ENCODE measurements around the gene NBEAL2. TPM values are rescaled to one million over a fixed set of nuclear protein-coding genes. Genes with fewer than 3 reads are reported as not detected.

The NBEAL2 gene
- total RNA-seq, 2 experiments from 2014 or later, result 164 to 262 TPM

DNA sequence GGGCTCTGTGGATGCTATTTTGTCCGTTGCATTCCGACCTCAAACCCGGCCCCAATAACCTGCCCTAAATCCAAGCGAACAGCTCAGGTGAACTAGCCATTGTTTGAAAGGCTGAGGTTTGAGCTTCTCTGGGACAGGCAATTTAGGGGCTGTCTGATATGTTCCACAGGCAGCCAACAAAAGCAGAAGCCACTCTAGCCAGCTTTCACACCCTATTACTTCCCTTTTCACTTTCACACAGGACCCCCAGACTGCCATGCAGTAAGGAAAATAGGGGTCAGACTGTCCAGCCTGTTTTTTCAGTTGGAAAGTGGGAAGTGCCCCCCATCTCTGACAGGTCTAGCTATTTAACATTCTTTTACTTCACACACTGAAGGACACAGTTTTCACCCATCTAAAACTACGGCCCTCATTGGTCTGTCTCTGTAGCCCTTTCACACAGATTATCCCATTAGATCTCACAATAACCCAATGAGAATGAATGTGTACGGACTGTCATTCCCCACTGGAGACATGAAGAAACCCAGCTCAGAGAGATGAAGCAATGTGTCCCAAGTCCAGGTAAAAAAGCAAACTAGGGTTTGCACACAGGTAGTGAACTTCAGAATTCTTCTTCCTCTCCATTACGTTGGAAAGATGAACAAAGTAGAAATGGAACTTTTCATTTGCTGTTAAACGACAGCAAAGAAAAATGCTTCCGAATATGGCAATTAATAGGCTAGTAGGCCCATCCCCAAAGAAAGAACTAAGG is 4.9 kb upstream of the NBEAL2 start:
- Mint-ChIP-seq H3K27me3 (no peaks in the 10 kb centered on the region), H3K36me3 (peaks cover 40% of the 10 kb centered on the region), H3K27ac (peak overlapping the region; percentile 71), H3K9me3 (ENCODE audit: low read depth) (no peaks in the 10 kb centered on the region), H3K4me3 (peak overlapping the region; percentile 98), H3K4me1 (peaks cover 74% of the 10 kb centered on the region)
- no peak for DNase-seq
- CTCF ChIA-PET, result interaction anchor here (1.1 kb wide), 1 partner anchor 11 kb away, joined by 3 read pairs; no protein-coding TSS in a partner anchor
- ATAC-seq, result no peak

DNA sequence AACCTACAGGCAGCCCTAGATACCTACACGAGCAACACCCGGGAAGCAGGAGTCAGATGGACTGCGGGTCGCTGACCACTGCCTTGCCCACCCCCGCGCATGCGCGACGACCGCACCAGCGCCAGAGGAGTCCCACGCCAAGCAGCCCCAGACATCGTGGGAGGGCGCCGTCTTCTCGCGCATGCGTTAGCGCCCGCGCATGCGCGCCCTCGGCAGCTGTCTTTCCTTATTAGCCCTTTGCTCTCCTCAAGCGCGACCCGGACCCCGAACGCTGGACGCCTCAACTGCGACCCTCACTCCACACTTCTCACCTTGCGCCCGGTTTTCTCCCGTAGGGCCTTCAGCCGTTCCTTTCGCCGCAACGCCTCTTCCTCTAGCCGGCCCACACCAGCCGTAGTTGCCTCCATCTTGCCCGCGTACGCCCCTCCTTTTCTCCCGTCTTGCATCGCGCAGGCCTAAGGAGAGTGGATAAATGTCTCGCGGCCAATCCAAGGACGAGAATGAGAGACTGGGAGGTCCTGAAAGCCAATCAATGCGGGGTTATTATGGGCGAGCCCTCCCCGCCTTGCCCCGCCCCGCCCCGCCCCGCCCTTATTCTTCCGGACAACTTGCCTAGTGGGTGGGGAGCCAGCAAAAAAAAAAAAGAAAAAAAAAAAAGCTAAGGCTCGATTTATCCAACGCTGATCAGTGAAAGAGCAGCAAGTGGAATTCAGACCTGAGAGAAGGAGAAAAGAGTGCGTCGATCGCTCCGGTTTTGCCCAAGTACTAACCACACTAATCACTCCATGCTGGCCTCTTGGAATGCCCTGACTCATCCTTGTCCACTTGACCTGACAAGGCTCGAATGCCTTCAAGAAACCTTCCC is 2.9 kb upstream of the NBEAL2 start, which contains the start of gene CCDC12:
Gene CCDC12 (minus strand): TSS at position 420 of the 865 bp plus-strand sequence. CDS start 13 bp downstream, at position 407.
- peaks cover 64% of the 10 kb centered on the region for H3K4me1 Mint-ChIP-seq
- peak within 1 kb of the TSS; percentile 98 for H3K4me3 Mint-ChIP-seq
- no peaks in the 10 kb centered on the region for H3K27me3 Mint-ChIP-seq
- H3K9me3 Mint-ChIP-seq (ENCODE audit: low read depth), result no peaks in the 10 kb centered on the region
- ATAC-seq (peak; percentile 84), DNase-seq (peak; percentile 98)
- H3K36me3 Mint-ChIP-seq, result peaks cover 27% of the 10 kb centered on the region
- peak within 1 kb of the TSS; percentile 96 for H3K27ac Mint-ChIP-seq
- CTCF ChIA-PET, result interaction anchor here (0.7 to 2.3 kb wide), 6 partner anchors 10 to 49 kb away, joined by 3 to 11 read pairs (median 4); no protein-coding TSS in a partner anchor

DNA sequence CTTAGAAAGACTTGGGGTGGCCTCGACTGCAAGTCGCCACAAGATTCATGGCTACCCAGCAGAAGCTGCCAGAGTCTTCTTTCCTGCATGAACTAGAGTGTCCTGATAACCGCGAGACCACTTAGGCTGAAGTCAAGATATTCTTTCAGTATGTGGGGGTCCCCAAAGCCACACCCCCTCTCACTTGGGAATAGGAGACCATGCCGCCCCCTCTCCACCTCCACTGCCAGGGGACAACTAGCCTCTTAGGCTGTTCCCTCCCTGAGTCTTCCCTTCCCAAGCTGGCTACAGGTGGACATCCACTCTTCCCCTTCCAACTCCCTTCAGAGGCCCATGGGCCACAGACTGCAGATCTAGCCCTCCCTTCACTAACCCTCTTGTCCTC is 1.7 kb upstream of the NBEAL2 start:
- ATAC-seq, result no peak
- peaks cover 61% of the 10 kb centered on the region for H3K4me1 Mint-ChIP-seq
- CTCF ChIA-PET, result interaction anchor here (2.3 kb wide), 1 partner anchor 12 kb away, joined by 5 read pairs; no protein-coding TSS in a partner anchor

DNA sequence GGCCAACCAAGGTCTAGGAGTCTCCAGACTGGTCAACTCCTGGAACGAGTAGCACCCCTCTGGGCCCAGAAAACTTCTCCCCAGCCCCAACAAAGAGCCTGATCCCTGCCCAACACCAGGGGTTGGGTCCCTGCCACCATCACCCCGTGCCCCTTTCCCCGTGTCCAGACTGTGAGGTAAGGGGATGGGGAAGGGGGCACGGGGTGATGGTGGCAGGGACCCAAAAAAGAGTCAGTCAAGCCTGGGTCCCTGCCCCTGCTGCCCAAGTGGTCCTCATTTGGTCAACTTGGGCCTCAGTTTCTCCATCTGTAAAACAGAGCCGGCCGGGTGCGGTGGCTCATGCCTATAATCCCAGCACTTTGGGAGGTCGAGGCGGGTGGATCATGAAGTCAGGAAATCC is 1.1 kb upstream of the NBEAL2 start:
- no peaks in the 10 kb centered on the region for H3K27me3 Mint-ChIP-seq
- H3K4me3 Mint-ChIP-seq, result peak overlapping the region; percentile 98
- CTCF ChIA-PET, result interaction anchor here (1.0 to 2.7 kb wide), 4 partner anchors 9 to 112 kb away, joined by 3 to 8 read pairs (median 5); no protein-coding TSS in a partner anchor
- peak overlapping the region; percentile 92 for H3K27ac Mint-ChIP-seq
- ATAC-seq (no peak), DNase-seq (no peak)
- no peaks in the 10 kb centered on the region for H3K9me3 Mint-ChIP-seq (ENCODE audit: low read depth)
- H3K36me3 Mint-ChIP-seq, result peaks cover 17% of the 10 kb centered on the region
- peaks cover 61% of the 10 kb centered on the region for H3K4me1 Mint-ChIP-seq

More for the DNA sequence above, 1.7 kb upstream of the NBEAL2 start:
- Mint-ChIP-seq H3K36me3 (peaks cover 18% of the 10 kb centered on the region), H3K27me3 (no peaks in the 10 kb centered on the region), H3K27ac (peak overlapping the region; percentile 64), H3K9me3 (ENCODE audit: low read depth) (no peaks in the 10 kb centered on the region), H3K4me3 (peak overlapping the region; percentile 98)
- DNase-seq, result no peak

DNA sequence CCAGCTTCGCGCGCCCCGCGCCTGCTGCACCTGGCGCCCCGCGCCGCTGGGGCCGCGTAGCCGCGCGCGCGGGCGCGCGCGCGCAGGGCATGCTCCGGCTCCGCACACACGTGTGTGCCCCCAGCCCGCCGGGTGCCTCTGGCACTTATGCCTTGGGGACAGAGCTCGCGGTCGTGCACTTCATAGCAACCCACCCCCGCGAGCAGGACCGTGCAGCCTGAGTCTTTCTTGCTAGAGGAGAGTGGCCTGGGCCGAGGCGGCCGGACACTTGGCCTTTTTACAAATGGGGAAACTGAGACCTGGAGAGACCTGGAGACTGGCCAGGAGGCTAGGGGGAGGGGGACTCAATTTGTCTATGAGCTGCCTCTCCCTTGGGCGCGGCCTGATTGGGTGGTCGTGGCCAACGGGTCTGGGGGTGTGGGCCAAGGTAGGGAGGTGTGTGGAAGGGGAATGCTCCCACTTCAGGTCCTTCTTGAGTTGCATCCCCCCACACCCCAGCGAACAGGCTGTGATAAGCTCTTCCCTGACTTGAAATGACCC is 562 bp downstream of the NBEAL2 start:
- peak overlapping the region; percentile 85 for H3K4me3 Mint-ChIP-seq
- no peaks in the 10 kb centered on the region for H3K27me3 Mint-ChIP-seq
- no peak for ATAC-seq
- H3K27ac Mint-ChIP-seq, result peak overlapping the region; percentile 80
- peaks cover 60% of the 10 kb centered on the region for H3K4me1 Mint-ChIP-seq
- DNase-seq, result no peak
- CTCF ChIA-PET, result interaction anchor here (0.6 to 2.7 kb wide), 12 partner anchors 9 to 79 kb away, joined by 3 to 11 read pairs (median 4); no protein-coding TSS in a partner anchor
- peaks cover 8% of the 10 kb centered on the region for H3K36me3 Mint-ChIP-seq
- H3K9me3 Mint-ChIP-seq (ENCODE audit: low read depth), result no peaks in the 10 kb centered on the region

DNA sequence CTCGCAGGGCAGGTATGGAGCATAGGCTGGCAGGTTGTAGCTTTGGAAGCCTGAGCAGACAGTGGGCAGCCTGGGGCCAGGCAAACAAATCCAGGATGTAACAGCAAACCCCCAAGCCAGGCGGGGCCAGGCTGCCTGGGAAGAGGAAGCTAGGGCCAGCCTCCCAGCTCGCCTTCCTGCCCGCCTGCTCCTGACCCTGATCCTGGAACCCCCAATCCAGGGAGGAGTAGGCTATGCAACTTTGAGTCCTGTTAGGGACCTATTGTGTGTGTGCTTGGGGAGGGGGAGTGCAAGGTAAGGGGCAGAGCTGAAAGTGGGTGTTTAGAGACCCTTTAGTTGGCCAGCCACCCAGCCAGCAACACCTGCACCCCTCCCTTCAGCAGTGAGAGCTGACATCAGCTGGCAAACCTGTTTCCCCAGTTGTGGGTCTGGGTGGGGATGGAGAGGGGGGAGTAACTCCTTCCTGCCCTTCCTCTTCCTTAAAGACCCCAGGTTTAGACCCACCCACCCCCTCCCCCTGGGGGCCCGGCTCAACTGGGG is 2.5 kb downstream of the NBEAL2 start:
- Mint-ChIP-seq H3K4me1 (peaks cover 68% of the 10 kb centered on the region), H3K9me3 (ENCODE audit: low read depth) (no peaks in the 10 kb centered on the region), H3K27me3 (no peaks in the 10 kb centered on the region), H3K4me3 (peak overlapping the region; percentile 37), H3K36me3 (peaks cover 2% of the 10 kb centered on the region), H3K27ac (peak overlapping the region; percentile 66)
- DNase-seq (no peak), ATAC-seq (no peak)
- CTCF ChIA-PET, result interaction anchor here (0.9 to 1.3 kb wide), 4 partner anchors 16 to 70 kb away, joined by 3 to 4 read pairs (median 3); no protein-coding TSS in a partner anchor

DNA sequence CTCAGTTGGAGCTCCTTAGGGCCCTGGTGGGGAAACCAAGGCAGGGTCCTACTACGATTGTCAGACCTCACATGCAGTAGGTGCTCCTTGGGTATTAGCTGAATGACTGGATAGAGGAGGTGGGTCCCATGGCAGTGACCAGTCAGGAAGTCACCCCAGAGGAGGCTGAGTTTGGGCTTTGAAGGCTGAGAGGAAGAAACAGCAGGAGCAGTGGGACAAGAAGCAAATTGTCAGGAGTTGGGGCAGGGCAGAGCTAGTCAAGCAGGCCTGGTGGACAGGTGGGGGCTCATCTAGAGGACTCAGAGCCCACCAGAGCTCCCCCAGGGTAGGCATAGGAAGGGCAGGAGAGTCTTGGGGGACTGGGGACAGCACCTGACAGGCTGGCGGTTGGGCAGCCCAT is 3.1 kb downstream of the NBEAL2 start:
- H3K36me3 Mint-ChIP-seq, result peaks cover 2% of the 10 kb centered on the region
- DNase-seq (no peak), ATAC-seq (no peak)
- H3K9me3 Mint-ChIP-seq (ENCODE audit: low read depth), result no peaks in the 10 kb centered on the region
- no peaks in the 10 kb centered on the region for H3K27me3 Mint-ChIP-seq
- H3K27ac Mint-ChIP-seq, result peak overlapping the region; percentile 56
- H3K4me1 Mint-ChIP-seq, result peaks cover 68% of the 10 kb centered on the region
- CTCF ChIA-PET, result interaction anchor here (0.9 to 1.0 kb wide), 2 partner anchors 60 to 69 kb away, joined by 3 to 4 read pairs; no protein-coding TSS in a partner anchor
- no peak overlapping the region for H3K4me3 Mint-ChIP-seq

DNA sequence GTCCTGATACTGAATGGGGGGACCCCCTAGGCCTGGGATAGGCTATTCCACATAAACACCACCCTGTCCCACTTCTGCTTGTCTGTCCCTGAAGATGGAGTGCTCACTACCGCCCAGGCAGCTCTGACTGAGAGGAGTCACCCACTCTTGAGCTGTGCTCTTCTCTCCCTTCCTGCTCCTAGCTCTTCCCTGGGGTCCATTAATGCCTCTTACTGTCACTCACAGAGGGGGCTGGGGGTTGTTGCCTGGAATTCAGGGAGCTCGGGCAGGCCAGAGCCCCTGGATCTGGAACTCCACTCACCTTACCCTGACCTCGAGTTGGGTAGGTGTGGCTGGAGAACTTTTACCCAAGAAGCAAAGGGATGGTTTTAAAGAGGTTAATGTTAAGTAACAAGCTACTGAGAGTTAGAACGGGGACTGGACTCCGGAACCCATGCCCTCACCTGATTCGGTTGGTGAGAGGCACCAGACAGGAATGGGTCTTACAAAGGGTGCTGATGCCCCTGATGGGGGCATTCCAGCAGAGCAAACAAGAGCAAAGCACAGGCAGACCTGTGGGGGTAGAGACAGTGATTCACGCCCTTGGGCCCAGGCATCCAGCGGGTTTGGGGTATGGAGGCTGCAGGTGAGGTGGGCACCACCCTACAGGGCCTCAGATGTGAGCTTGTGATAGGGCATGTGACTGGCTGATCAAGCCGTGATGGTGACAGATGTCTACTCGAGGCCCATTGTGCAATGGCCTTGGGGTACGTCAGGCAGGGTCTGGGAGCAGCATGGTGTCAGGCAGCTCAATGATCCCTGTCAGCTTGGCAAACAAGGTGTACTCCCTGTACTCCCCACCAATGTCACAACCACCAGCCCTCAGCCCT is 5.4 kb downstream of the NBEAL2 start:
- DNase-seq (no peak), ATAC-seq (no peak)
- Mint-ChIP-seq H3K9me3 (ENCODE audit: low read depth) (no peaks in the 10 kb centered on the region), H3K4me1 (peaks cover 79% of the 10 kb centered on the region), H3K4me3 (no peak overlapping the region), H3K36me3 (peaks cover 10% of the 10 kb centered on the region), H3K27me3 (no peaks in the 10 kb centered on the region), H3K27ac (peak overlapping the region; percentile 80)
- CTCF ChIA-PET, result no interaction called here

DNA sequence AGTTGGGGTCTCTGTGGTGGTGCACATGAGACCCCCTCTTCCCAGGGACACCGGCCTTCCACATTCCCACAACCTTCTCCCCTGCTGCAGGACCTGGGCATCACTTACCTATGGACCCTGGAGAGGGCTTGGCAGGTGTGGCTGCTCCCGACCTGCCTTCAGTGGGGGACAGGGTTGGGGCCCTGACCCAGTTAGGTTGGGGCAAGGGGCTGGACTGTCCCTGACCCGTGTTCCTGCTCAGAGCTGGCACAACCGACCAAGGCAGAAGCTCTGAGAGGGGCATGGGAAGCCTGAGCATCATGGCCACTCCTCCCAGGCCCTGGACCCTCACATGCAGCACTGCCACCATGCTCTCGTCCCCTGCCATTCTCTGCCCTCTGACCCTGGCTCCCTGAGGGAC is 6.1 kb downstream of the NBEAL2 start:
- H3K4me1 Mint-ChIP-seq, result peaks cover 83% of the 10 kb centered on the region
- DNase-seq (no peak), ATAC-seq (no peak)
- H3K27me3 Mint-ChIP-seq, result no peaks in the 10 kb centered on the region
- H3K27ac Mint-ChIP-seq, result peak overlapping the region; percentile 80
- peaks cover 17% of the 10 kb centered on the region for H3K36me3 Mint-ChIP-seq
- no peaks in the 10 kb centered on the region for H3K9me3 Mint-ChIP-seq (ENCODE audit: low read depth)
- CTCF ChIA-PET, result interaction anchor here (0.9 kb wide), 1 partner anchor 12 kb away, joined by 3 read pairs; no protein-coding TSS in a partner anchor
- no peak overlapping the region for H3K4me3 Mint-ChIP-seq

DNA sequence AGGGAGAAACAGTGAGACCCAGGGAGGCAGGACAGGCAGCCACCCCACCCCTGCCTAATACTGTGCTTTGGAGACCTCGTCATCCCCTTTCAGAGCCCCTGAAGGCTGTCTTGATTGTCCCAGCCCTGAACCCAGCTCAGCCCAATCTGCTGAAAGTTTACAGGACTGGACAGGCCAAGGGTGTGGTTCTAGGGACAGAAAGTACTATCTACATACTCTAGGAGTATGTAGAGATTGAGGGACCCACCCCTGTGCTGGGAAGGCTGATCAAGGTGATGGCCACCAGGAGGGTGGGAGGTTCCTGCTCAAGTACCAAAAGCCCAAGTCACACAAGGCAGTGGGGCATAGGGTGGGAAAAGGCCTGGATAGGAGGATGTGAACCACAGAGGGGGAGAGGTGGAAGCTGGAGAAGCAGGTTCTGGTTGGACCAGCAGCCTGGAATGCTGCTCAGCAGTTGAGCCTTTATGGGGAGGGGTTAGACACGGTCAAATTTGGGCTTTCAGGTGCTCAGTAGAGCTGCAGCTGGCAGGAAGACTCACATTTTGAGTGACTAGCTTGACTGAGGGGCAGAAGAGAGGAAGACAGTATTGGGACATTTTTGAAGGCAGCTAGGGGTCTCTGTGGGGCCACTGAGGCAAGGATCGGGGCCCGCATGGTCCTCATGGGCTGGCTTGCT is 6.7 kb downstream of the NBEAL2 start:
- Mint-ChIP-seq H3K4me1 (peaks cover 78% of the 10 kb centered on the region), H3K9me3 (ENCODE audit: low read depth) (no peaks in the 10 kb centered on the region), H3K27me3 (no peaks in the 10 kb centered on the region), H3K36me3 (peaks cover 20% of the 10 kb centered on the region), H3K4me3 (no peak overlapping the region), H3K27ac (peak overlapping the region; percentile 80)
- no peak for DNase-seq
- ATAC-seq, result no peak
- CTCF ChIA-PET, result interaction anchor here (0.9 to 1.9 kb wide), 3 partner anchors 10 to 27 kb away, joined by 3 to 7 read pairs (median 3); partner anchors contain the start of gene CCDC12

DNA sequence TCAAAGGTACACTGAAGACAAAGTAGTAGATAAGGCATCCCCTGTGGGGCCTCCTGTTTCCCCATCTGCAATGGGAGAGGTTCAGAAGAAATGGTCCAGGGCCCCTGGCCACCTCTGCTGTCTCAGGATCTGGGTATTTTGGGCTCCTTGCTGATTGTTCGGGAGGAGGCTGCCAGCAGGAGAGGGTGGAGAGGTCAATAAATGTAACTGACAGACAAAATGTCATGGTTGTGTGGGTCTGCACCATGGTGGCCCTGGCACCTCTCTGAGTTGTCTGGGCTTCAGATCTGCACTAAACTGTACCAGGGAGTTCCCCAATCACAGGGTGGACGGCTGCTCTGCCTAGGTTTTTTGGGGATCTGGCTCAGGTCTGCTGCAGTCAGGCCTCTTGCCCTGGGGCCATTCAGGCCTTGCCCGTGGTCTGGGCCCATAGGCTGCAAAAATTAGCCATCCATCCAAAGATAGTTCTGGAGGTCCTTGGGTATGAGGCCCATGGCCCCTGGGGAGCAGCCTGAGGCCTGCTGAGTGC is 7.4 kb downstream of the NBEAL2 start:
- Mint-ChIP-seq H3K36me3 (peaks cover 23% of the 10 kb centered on the region), H3K27me3 (no peaks in the 10 kb centered on the region), H3K4me3 (peak overlapping the region; percentile 77), H3K4me1 (peaks cover 72% of the 10 kb centered on the region), H3K27ac (peak overlapping the region; percentile 80), H3K9me3 (ENCODE audit: low read depth) (no peaks in the 10 kb centered on the region)
- ATAC-seq (no peak), DNase-seq (no peak)
- CTCF ChIA-PET, result interaction anchor here (0.8 to 2.4 kb wide), 10 partner anchors 8 to 77 kb away, joined by 3 to 9 read pairs (median 4); partner anchors contain the start of genes CCDC12 and NBEAL2

All from activated CD8-positive, alpha-beta memory T cell treated with anti-CD3 and anti-CD28 coated beads, Interleukin-2, amount 10 ng/mL, durations not matched to agents 7 days and 5 days (primary cell).